Fibroblast of skin of left quadriceps (primary cell): ENCODE data around the gene PRELID1.
"Not testable (repeated sequence)": the region's sequence is repeated elsewhere in the genome, so short reads cannot be mapped to it uniquely, and the experiment has no call there.

Experiments
- DNase-seq, 2 experiments: peaks; one replicate each; pipeline ENCODE4 v3.0.0-alpha.2; 2013; ENCODE audit warnings: low read depth in 2 of 2

Gene PRELID1

GRCh38 chr5:177299697-177300096 is 3.9 kb upstream of the PRELID1 start:
- DNase-seq: no peak

GRCh38 chr5:177300236-177300880 is 3.2 kb upstream of the PRELID1 start:
- peak; percentile 28 to 30 for DNase-seq

GRCh38 chr5:177300951-177301350 is 2.6 kb upstream of the PRELID1 start:
- no peak for DNase-seq

GRCh38 chr5:177301503-177302165 is 2.0 kb upstream of the PRELID1 start:
- DNase-seq: no peak

- no peak for DNase-seq
These were observed 1.1 kb upstream of the PRELID1 start for GRCh38 chr5:177302354-177303110.

- DNase-seq: no peak
These were observed 359 bp downstream of the PRELID1 start for GRCh38 chr5:177303925-177304391.

- DNase-seq: no peak
These were observed 957 bp downstream of the PRELID1 start for GRCh38 chr5:177304392-177305119.

- DNase-seq: not testable (repeated sequence)
These were observed 2.6 kb downstream of the PRELID1 start for GRCh38 chr5:177306103-177306640.

- DNase-seq: no peak
These were observed 3.3 kb downstream of the PRELID1 start for GRCh38 chr5:177306674-177307543.

- DNase-seq: no peak
These were observed 4.2 kb downstream of the PRELID1 start for GRCh38 chr5:177307544-177308363.

GRCh38 chr5:177308740-177309139 is 5.1 kb downstream of the PRELID1 start:
- no peak for DNase-seq

GRCh38 chr5:177309351-177310191 is 6.0 kb downstream of the PRELID1 start:
- peak; percentile 17 to 18 for DNase-seq

- no peak for DNase-seq
These were observed 6.7 kb downstream of the PRELID1 start for GRCh38 chr5:177310332-177310731.

- no peak for DNase-seq
These were observed 7.3 kb downstream of the PRELID1 start for GRCh38 chr5:177310757-177311391.

GRCh38 chr5:177311392-177311722 is 7.8 kb downstream of the PRELID1 start:
- DNase-seq: no peak

- DNase-seq: peak; percentile 89 to 90
These were observed 8.4 kb downstream of the PRELID1 start, which contains the start of gene MXD3 for GRCh38 chr5:177311723-177312648. Gene MXD3, minus strand, starts transcription at chr5:177311898. Its CDS starts 68 bp downstream, at chr5:177311830.

- DNase-seq: no peak
These were observed 9.1 kb downstream of the PRELID1 start for GRCh38 chr5:177312649-177313181.
